HEK293 (cell line): ENCODE measurements around the gene COIL.

Experiments used
- HOXA7 ChIP-seq: sonication (generic); formaldehyde crosslinking; IDR thresholded peaks from 2 replicates; pipeline ENCODE4 v1.8.1; 2022; ENCODE audit warnings: missing genetic modification reagents, borderline replicate concordance
- KLF16 ChIP-seq: fragments of 450-650 bp; formaldehyde crosslinking; IDR thresholded peaks from 2 replicates; pipeline ENCODE4 v1.5.1; 2017; ENCODE audit warnings: missing biosample characterization, missing genetic modification characterization
- ZBTB21 ChIP-seq: fragments of 450-650 bp; formaldehyde crosslinking; IDR thresholded peaks from 2 replicates; pipeline ENCODE4 v1.5.1; 2017; ENCODE audit warnings: missing biosample characterization, missing genetic modification characterization
- ZFHX2 ChIP-seq: fragments of 450-650 bp; formaldehyde crosslinking; conservative IDR thresholded peaks from 2 replicates; pipeline ENCODE4 v1.5.1; 2016; ENCODE audit warnings: missing biosample characterization, missing genetic modification characterization
- ZNF19 ChIP-seq: fragments of 450-650 bp; formaldehyde crosslinking; IDR thresholded peaks from 2 replicates; pipeline ENCODE4; 2016; ENCODE audit warnings: missing biosample characterization, missing genetic modification characterization, low read depth
- ZNF23 ChIP-seq: fragments of 450-650 bp; formaldehyde crosslinking; IDR thresholded peaks from 2 replicates; pipeline ENCODE4 v1.5.1; 2016; ENCODE audit warnings: missing biosample characterization, missing genetic modification characterization, borderline replicate concordance
- ZNF280D ChIP-seq: fragments of 450-650 bp; formaldehyde crosslinking; IDR thresholded peaks from 2 replicates; pipeline ENCODE4 v1.5.1; 2016; ENCODE audit warnings: missing biosample characterization, missing genetic modification characterization
- ZNF311 ChIP-seq: fragments of 450-650 bp; formaldehyde crosslinking; IDR thresholded peaks from 2 replicates; pipeline ENCODE4 v1.5.1; 2017; ENCODE audit warnings: missing biosample characterization, missing genetic modification characterization, borderline replicate concordance
- ZNF404 ChIP-seq: fragments of 450-650 bp; formaldehyde crosslinking; IDR thresholded peaks from 2 replicates; pipeline ENCODE4 v1.5.1; 2017; ENCODE audit warnings: missing biosample characterization, missing genetic modification characterization
- ZNF629 ChIP-seq: fragments of 450-650 bp; formaldehyde crosslinking; IDR thresholded peaks from 2 replicates; pipeline ENCODE4 v1.5.1; 2017; ENCODE audit warnings: missing biosample characterization, missing genetic modification characterization
- ZNF660 ChIP-seq: fragments of 450-650 bp; IDR thresholded peaks from 2 replicates; pipeline ENCODE4 v1.5.1; 2018; ENCODE audit warnings: missing biosample characterization, mild to moderate bottlenecking, missing genetic modification characterization
- ZNF707 ChIP-seq: fragments of 450-650 bp; formaldehyde crosslinking; IDR thresholded peaks from 2 replicates; pipeline ENCODE4 v1.5.1; 2016; ENCODE audit warnings: missing biosample characterization, missing genetic modification characterization
- TF ChIP-seq, protein P1 (sequence below): fragments of 450-650 bp; formaldehyde crosslinking; conservative IDR thresholded peaks from 2 replicates; pipeline ENCODE4 v1.5.1; 2016; ENCODE audit warnings: low read depth, missing biosample characterization, missing genetic modification characterization
- TF ChIP-seq, protein P2 (sequence below): fragments of 450-650 bp; formaldehyde crosslinking; IDR thresholded peaks from 2 replicates; pipeline ENCODE4 v1.5.1; 2016; ENCODE audit warnings: missing biosample characterization, missing genetic modification characterization
- TF ChIP-seq, protein P3 (sequence below): fragments of 450-650 bp; formaldehyde crosslinking; conservative IDR thresholded peaks from 2 replicates; pipeline ENCODE4 v1.5.1; 2016; ENCODE audit warnings: low read depth, missing biosample characterization, missing genetic modification characterization
- TF ChIP-seq, protein P4 (sequence below): fragments of 450-650 bp; IDR thresholded peaks from 2 replicates; pipeline ENCODE4 v1.5.1; 2018; ENCODE audit warnings: missing biosample characterization, missing genetic modification characterization

Gene COIL

DNA sequence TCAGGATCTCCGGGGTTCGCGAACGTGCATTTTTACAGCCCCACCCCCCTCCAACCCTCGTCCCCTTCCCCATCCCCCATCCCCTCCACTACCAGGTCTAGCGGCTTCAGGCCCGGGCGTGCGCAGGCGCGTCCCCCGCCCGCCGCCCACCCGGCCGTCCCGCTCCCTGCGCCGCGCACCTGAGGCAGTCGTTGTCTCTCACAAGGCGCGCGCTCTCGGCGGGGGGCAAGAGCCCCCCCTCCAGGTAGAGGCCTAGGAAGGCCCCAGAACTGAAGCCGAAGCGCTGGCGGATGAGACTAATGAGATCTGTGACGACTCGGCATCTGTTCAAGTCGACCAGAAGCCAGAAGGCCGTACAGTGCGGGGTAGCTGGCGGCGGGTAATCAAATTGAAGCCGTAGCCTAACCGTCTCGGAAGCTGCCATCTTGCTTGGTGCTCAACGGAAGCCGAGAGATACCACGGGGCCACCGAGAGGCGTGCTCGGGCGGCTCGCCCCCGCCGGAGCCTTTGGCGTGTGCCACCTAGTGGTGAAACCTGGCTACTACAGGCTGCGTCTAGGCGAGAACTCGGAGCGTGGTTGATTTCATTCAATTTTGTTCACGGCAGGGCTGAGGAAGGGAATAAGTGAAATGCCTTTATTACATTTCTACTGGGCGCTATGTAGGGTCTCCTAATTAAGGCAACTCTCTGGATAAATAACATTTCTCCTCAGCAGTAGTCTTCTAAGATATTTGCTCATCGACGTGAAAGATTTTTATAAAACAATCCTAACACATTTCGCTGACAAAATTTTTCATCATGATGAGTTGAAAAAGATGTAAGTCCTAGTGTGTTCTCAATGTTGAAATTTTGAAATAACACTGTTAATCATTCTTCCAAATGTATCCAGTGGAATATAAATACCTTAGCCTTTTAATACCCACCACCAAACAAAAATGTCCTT, at the start of gene COIL (continued):
- TF ChIP-seq ZBTB21 (peak; percentile 27; the same call in 1 of the 2 replicates), HOXA7 (no peak), ZNF707 (tag by site-specific recombination) (no peak), ZNF19 (tag by site-specific recombination) (no peak), ZFHX2 (tag by site-specific recombination) (peak; percentile 77), ZNF404 (no peak), ZNF23 (tag by site-specific recombination) (no peak), ZNF629 (peak; percentile 67), ZNF311 (tag by site-specific recombination) (no peak), ZNF660 (tag by site-specific recombination) (peak; percentile 96; the same call in 1 of the 2 replicates), KLF16 (tag by site-specific recombination) (peak; percentile 81), ZNF280D (tag by site-specific recombination) (peak; percentile 46; the same call in 1 of the 2 replicates)
- TF ChIP-seq, protein P1, sequence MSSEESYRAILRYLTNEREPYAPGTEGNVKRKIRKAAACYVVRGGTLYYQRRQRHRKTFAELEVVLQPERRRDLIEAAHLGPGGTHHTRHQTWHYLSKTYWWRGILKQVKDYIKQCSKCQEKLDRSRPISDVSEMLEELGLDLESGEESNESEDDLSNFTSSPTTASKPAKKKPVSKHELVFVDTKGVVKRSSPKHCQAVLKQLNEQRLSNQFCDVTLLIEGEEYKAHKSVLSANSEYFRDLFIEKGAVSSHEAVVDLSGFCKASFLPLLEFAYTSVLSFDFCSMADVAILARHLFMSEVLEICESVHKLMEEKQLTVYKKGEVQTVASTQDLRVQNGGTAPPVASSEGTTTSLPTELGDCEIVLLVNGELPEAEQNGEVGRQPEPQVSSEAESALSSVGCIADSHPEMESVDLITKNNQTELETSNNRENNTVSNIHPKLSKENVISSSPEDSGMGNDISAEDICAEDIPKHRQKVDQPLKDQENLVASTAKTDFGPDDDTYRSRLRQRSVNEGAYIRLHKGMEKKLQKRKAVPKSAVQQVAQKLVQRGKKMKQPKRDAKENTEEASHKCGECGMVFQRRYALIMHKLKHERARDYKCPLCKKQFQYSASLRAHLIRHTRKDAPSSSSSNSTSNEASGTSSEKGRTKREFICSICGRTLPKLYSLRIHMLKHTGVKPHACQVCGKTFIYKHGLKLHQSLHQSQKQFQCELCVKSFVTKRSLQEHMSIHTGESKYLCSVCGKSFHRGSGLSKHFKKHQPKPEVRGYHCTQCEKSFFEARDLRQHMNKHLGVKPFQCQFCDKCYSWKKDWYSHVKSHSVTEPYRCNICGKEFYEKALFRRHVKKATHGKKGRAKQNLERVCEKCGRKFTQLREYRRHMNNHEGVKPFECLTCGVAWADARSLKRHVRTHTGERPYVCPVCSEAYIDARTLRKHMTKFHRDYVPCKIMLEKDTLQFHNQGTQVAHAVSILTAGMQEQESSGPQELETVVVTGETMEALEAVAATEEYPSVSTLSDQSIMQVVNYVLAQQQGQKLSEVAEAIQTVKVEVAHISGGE: peak; percentile 92
- TF ChIP-seq, protein P2, sequence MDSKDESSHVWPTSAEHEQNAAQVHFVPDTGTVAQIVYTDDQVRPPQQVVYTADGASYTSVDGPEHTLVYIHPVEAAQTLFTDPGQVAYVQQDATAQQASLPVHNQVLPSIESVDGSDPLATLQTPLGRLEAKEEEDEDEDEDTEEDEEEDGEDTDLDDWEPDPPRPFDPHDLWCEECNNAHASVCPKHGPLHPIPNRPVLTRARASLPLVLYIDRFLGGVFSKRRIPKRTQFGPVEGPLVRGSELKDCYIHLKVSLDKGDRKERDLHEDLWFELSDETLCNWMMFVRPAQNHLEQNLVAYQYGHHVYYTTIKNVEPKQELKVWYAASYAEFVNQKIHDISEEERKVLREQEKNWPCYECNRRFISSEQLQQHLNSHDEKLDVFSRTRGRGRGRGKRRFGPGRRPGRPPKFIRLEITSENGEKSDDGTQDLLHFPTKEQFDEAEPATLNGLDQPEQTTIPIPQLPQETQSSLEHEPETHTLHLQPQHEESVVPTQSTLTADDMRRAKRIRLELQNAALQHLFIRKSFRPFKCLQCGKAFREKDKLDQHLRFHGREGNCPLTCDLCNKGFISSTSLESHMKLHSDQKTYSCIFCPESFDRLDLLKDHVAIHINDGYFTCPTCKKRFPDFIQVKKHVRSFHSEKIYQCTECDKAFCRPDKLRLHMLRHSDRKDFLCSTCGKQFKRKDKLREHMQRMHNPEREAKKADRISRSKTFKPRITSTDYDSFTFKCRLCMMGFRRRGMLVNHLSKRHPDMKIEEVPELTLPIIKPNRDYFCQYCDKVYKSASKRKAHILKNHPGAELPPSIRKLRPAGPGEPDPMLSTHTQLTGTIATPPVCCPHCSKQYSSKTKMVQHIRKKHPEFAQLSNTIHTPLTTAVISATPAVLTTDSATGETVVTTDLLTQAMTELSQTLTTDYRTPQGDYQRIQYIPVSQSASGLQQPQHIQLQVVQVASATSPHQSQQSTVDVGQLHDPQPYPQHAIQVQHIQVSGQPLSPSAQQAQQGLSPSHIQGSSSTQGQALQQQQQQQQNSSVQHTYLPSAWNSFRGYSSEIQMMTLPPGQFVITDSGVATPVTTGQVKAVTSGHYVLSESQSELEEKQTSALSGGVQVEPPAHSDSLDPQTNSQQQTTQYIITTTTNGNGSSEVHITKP (tag by site-specific recombination): 0 out of 2 replicates have a peak, but pooled peaks have one; percentile 16
- TF ChIP-seq, protein P3, sequence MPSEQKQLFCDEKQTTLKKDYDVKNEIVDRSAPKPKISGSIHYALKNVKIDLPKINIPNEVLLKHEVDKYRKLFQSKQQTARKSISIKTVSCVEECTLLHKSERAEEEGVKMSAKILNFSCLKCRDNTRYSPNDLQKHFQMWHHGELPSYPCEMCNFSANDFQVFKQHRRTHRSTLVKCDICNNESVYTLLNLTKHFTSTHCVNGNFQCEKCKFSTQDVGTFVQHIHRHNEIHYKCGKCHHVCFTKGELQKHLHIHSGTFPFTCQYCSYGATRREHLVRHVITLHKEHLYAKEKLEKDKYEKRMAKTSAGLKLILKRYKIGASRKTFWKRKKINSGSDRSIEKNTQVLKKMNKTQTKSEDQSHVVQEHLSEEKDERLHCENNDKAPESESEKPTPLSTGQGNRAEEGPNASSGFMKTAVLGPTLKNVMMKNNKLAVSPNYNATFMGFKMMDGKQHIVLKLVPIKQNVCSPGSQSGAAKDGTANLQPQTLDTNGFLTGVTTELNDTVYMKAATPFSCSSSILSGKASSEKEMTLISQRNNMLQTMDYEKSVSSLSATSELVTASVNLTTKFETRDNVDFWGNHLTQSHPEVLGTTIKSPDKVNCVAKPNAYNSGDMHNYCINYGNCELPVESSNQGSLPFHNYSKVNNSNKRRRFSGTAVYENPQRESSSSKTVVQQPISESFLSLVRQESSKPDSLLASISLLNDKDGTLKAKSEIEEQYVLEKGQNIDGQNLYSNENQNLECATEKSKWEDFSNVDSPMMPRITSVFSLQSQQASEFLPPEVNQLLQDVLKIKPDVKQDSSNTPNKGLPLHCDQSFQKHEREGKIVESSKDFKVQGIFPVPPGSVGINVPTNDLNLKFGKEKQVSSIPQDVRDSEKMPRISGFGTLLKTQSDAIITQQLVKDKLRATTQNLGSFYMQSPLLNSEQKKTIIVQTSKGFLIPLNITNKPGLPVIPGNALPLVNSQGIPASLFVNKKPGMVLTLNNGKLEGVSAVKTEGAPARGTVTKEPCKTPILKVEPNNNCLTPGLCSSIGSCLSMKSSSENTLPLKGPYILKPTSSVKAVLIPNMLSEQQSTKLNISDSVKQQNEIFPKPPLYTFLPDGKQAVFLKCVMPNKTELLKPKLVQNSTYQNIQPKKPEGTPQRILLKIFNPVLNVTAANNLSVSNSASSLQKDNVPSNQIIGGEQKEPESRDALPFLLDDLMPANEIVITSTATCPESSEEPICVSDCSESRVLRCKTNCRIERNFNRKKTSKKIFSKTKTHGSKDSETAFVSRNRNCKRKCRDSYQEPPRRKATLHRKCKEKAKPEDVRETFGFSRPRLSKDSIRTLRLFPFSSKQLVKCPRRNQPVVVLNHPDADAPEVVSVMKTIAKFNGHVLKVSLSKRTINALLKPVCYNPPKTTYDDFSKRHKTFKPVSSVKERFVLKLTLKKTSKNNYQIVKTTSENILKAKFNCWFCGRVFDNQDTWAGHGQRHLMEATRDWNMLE (tag by site-specific recombination): peak; percentile 50
- TF ChIP-seq, protein P4, sequence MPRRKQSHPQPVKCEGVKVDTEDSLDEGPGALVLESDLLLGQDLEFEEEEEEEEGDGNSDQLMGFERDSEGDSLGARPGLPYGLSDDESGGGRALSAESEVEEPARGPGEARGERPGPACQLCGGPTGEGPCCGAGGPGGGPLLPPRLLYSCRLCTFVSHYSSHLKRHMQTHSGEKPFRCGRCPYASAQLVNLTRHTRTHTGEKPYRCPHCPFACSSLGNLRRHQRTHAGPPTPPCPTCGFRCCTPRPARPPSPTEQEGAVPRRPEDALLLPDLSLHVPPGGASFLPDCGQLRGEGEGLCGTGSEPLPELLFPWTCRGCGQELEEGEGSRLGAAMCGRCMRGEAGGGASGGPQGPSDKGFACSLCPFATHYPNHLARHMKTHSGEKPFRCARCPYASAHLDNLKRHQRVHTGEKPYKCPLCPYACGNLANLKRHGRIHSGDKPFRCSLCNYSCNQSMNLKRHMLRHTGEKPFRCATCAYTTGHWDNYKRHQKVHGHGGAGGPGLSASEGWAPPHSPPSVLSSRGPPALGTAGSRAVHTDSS (tag by site-specific recombination): peak; percentile 38; the same call in 1 of the 2 replicates
- TF ChIP-seq, all 188 proteins: peak for 68
